Gastrocnemius medialis (tissue), 4 donors: ENCODE data around the gene AUTS2.

Experiments used
- POLR2A ChIP-seq, 2 donors: fragments of 450-650 bp; IDR thresholded peaks; one replicate each; pipeline ENCODE4 v1.6.1; 2017; ENCODE audit warnings: antibody characterized with exemption in 2 of 2, mild to moderate bottlenecking in 2 of 2, moderate library complexity in 2 of 2
- TF ChIP-seq, protein P1 (sequence below), 5 experiments: fragments of 450-650 bp in 3 of 5; fragments of 200-600 bp in 2 of 5; sonication (generic) in 2 of 5; IDR thresholded peaks in 4 of 5; conservative IDR thresholded peaks in 1 of 5; 1 replicate in 4 of 5; 2 replicates in 1 of 5; pipeline ENCODE4 v1.5.1; 2016 to 2019; ENCODE audit warnings: antibody characterized with exemption in 5 of 5, mild to moderate bottlenecking in 3 of 5, moderate library complexity in 3 of 5

DNA sequence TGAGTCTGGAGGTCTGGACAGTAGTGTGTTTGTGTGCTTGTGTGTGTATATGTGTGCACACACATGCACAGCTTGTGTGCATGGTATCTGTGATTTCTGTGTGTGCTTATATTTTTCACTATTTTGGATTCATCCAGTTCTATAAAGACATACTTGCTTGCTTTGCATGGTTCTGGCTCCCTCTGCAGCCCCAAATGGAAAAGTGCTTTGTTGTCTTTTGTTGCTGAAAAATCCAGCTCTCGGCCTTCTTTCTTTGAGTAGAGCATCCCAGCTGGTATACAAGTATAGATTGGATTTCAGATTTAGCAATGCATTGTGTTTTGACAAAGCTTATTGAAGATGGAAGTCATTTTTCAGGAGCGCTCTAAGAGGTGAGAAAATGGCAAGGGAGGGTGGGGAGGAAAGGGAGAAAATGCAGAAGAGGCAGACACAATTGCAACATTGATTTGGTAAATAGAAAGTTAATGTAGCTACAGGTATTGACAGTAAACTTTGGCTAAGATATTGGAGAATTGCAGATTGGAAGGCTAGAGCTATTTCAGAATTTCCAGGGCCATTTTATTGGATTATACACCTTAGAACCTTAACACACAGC is 333.9 kb downstream of the AUTS2 start:
- TF ChIP-seq POLR2A (IDR thresholded peaks at IDR 0.05): no peak
- TF ChIP-seq, protein P1, sequence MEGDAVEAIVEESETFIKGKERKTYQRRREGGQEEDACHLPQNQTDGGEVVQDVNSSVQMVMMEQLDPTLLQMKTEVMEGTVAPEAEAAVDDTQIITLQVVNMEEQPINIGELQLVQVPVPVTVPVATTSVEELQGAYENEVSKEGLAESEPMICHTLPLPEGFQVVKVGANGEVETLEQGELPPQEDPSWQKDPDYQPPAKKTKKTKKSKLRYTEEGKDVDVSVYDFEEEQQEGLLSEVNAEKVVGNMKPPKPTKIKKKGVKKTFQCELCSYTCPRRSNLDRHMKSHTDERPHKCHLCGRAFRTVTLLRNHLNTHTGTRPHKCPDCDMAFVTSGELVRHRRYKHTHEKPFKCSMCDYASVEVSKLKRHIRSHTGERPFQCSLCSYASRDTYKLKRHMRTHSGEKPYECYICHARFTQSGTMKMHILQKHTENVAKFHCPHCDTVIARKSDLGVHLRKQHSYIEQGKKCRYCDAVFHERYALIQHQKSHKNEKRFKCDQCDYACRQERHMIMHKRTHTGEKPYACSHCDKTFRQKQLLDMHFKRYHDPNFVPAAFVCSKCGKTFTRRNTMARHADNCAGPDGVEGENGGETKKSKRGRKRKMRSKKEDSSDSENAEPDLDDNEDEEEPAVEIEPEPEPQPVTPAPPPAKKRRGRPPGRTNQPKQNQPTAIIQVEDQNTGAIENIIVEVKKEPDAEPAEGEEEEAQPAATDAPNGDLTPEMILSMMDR (IDR thresholded peaks at IDR 0.05 in 4 of 5, conservative IDR thresholded peaks at IDR 0.05 in 1 of 5): peak in 2 of 5 experiments; percentile 37 to 45
